Loucy (cell line): Measurements from ENCODE around the gene ATXN7L3B.
A peak's percentile ranks its signal among the peaks of the same experiment; 100 is the strongest.

ENCODE experiments used
- H2AFZ ChIP-seq: fragments of 200-600 bp; sonication (generic); 2 replicates; pipeline ENCODE4 v1.6.0; 2016; ENCODE audit warnings: antibody characterized with exemption, mild to moderate bottlenecking, low read length, moderate library complexity
- H3F3A ChIP-seq: fragments of 200-600 bp; 2 replicates; pipeline ENCODE4 v1.6.0; 2016; ENCODE audit warnings: antibody characterized with exemption, low read depth, mild to moderate bottlenecking
- H3K27me3 ChIP-seq: fragments of 200-600 bp; sonication (generic); 2 replicates; pipeline ENCODE4 v1.6.1; 2014; ENCODE audit warnings: low read length, mild to moderate bottlenecking; ENCODE audit not compliant: insufficient read depth, poor library complexity, severe bottlenecking
- H3K36me3 ChIP-seq: fragments of 200-600 bp; sonication (generic); 2 replicates; pipeline ENCODE4 v1.6.1; 2016; ENCODE audit warnings: low read length; ENCODE audit not compliant: insufficient read depth
- H3K4me1 ChIP-seq: fragments of 200-600 bp; sonication (generic); 2 replicates; pipeline ENCODE4 v1.5.1; 2014; ENCODE audit warnings: low read length, mild to moderate bottlenecking; ENCODE audit not compliant: insufficient read depth, poor library complexity, severe bottlenecking
- H3K4me2 ChIP-seq: fragments of 200-600 bp; sonication (generic); 2 replicates; pipeline ENCODE4 v1.6.0; 2014; ENCODE audit warnings: antibody characterized with exemption, low read length, low read depth, mild to moderate bottlenecking; ENCODE audit not compliant: poor library complexity, severe bottlenecking
- H3K4me3 ChIP-seq: fragments of 200-600 bp; sonication (generic); 2 replicates; pipeline ENCODE4 v1.5.1; 2014; ENCODE audit warnings: low read length, mild to moderate bottlenecking, mixed read lengths; ENCODE audit not compliant: poor library complexity, severe bottlenecking
- H3K79me2 ChIP-seq: fragments of 200-600 bp; sonication (generic); 2 replicates; pipeline ENCODE4 v1.6.1; 2014; ENCODE audit warnings: low read length; ENCODE audit not compliant: insufficient read depth
- H3K9ac ChIP-seq: fragments of 200-600 bp; sonication (generic); 2 replicates; pipeline ENCODE4 v1.6.0; 2014; ENCODE audit warnings: mild to moderate bottlenecking, low read depth, low read length, moderate library complexity; ENCODE audit not compliant: poor library complexity, severe bottlenecking
- H3K9me2 ChIP-seq: fragments of 200-600 bp; sonication (generic); replicated peaks from 2 replicates; pipeline ENCODE4 v1.6.1; 2016; ENCODE audit warnings: low read depth, low read length, mixed read lengths
- H3K9me3 ChIP-seq: fragments of 200-600 bp; sonication (generic); 2 replicates; pipeline ENCODE4 v1.6.1; 2014; ENCODE audit warnings: mild to moderate bottlenecking, antibody characterized with exemption, low read length, low read depth; ENCODE audit not compliant: insufficient read depth
- H4K20me1 ChIP-seq: fragments of 200-600 bp; sonication (generic); 2 replicates; pipeline ENCODE4 v1.6.0; 2014; ENCODE audit warnings: antibody characterized with exemption, low read length, mild to moderate bottlenecking; ENCODE audit not compliant: insufficient read depth, poor library complexity, severe bottlenecking
- CTCF ChIP-seq: fragments of 200-600 bp; sonication (generic); conservative IDR thresholded peaks from 2 replicates; pipeline ENCODE4 v1.5.1; 2014; ENCODE audit warnings: mild to moderate bottlenecking, antibody characterized with exemption, low read length
- EZH2phosphoT487 ChIP-seq: fragments of 200-600 bp; IDR thresholded peaks from 2 replicates; pipeline ENCODE4 v1.6.1; 2018; ENCODE audit warnings: antibody characterized with exemption, mild to moderate bottlenecking, moderate library complexity, borderline replicate concordance

Gene ATXN7L3B

GRCh38 chr12:74526535-74526934, 11.1 kb upstream of the ATXN7L3B start:
- no peaks in the 10 kb centered on the region for H3K79me2 ChIP-seq
- H3F3A ChIP-seq, result no peaks in the 10 kb centered on the region
- no peak overlapping the region for H3K4me3 ChIP-seq
- H3K4me2 ChIP-seq, result no peak overlapping the region
- no peaks in the 10 kb centered on the region for H3K4me1 ChIP-seq
- no peaks in the 10 kb centered on the region for H3K9me3 ChIP-seq
- H3K9ac ChIP-seq, result no peak overlapping the region
- H3K9me2 ChIP-seq, result no peaks in the 10 kb centered on the region
- H3K27me3 ChIP-seq, result no peaks in the 10 kb centered on the region
- no peaks in the 10 kb centered on the region for H4K20me1 ChIP-seq
- H2AFZ ChIP-seq, result no peak overlapping the region
- TF ChIP-seq EZH2phosphoT487 (no peak), CTCF (no peak)
- H3K36me3 ChIP-seq, result no peaks in the 10 kb centered on the region

- Histone ChIP-seq H3K9me2 (no peaks in the 10 kb centered on the region), H2AFZ (no peak overlapping the region), H3K27me3 (no peaks in the 10 kb centered on the region), H4K20me1 (no peaks in the 10 kb centered on the region), H3K4me1 (no peaks in the 10 kb centered on the region), H3K79me2 (no peaks in the 10 kb centered on the region), H3K9me3 (no peaks in the 10 kb centered on the region), H3K4me2 (no peak overlapping the region), H3K36me3 (no peaks in the 10 kb centered on the region), H3F3A (no peaks in the 10 kb centered on the region), H3K4me3 (no peak overlapping the region), H3K9ac (no peak overlapping the region)
- TF ChIP-seq EZH2phosphoT487 (no peak), CTCF (no peak)
Observed at GRCh38 chr12:74527491-74527890, 10.1 kb upstream of the ATXN7L3B start.

- H3K4me3 ChIP-seq, result no peak overlapping the region
- no peaks in the 10 kb centered on the region for H3F3A ChIP-seq
- H3K9ac ChIP-seq, result no peak overlapping the region
- no peak overlapping the region for H3K4me2 ChIP-seq
- no peaks in the 10 kb centered on the region for H3K27me3 ChIP-seq
- no peaks in the 10 kb centered on the region for H3K4me1 ChIP-seq
- H4K20me1 ChIP-seq, result no peaks in the 10 kb centered on the region
- no peaks in the 10 kb centered on the region for H3K79me2 ChIP-seq
- TF ChIP-seq CTCF (no peak), EZH2phosphoT487 (no peak)
- H3K9me2 ChIP-seq, result no peaks in the 10 kb centered on the region
- no peaks in the 10 kb centered on the region for H3K36me3 ChIP-seq
- H2AFZ ChIP-seq, result 0 out of 2 replicates have a peak overlapping the region, but pooled peaks have one; percentile 17
- H3K9me3 ChIP-seq, result no peaks in the 10 kb centered on the region
Observed at GRCh38 chr12:74530676-74531075, 7.0 kb upstream of the ATXN7L3B start.
